Prostate gland (tissue), 2 donors: ENCODE data around the gene SMPDL3A. TPM values are rescaled to one million over a fixed set of nuclear protein-coding genes. Genes with fewer than 3 reads are reported as not detected.

Experiments used
- DNase-seq: peaks from one replicate; pipeline ENCODE4 v3.0.0-alpha.2; 2019; ENCODE audit warnings: low spot score
- H3K27ac ChIP-seq, 2 donors: fragments of 200-600 bp; sonication (generic); 2 replicates each; pipeline ENCODE4 v1.5.1; 2017 to 2019
- H3K27me3 ChIP-seq: fragments of 200-600 bp; sonication (generic); replicated peaks from 2 replicates; pipeline ENCODE4 v1.5.1; 2019; ENCODE audit not compliant: insufficient read depth
- H3K36me3 ChIP-seq, 2 donors: fragments of 200-600 bp; sonication (generic); 1 replicate in 1 of 2; 2 replicates in 1 of 2; pipeline versions ENCODE4 v1.5.1 to v1.8.1; 2017 to 2019
- H3K4me1 ChIP-seq: fragments of 200-600 bp; sonication (generic); replicated peaks from 2 replicates; pipeline ENCODE4 v1.5.1; 2019
- H3K4me3 ChIP-seq, 2 donors: fragments of 200-600 bp; sonication (generic); 2 replicates each; pipeline ENCODE4 v1.5.1; 2017 to 2019
- H3K9me3 ChIP-seq: fragments of 200-600 bp; sonication (generic); 2 replicates; pipeline ENCODE4 v1.5.1; 2017
- POLR2A ChIP-seq: fragments of 450-650 bp; IDR thresholded peaks from one replicate; pipeline ENCODE4 v1.6.1; 2016; ENCODE audit warnings: antibody characterized with exemption, mild to moderate bottlenecking
- POLR2AphosphoS5 ChIP-seq: sonication (generic); formaldehyde crosslinking; IDR thresholded peaks from one replicate; pipeline ENCODE4 v1.6.1; 2017; ENCODE audit warnings: antibody characterized with exemption
- WGBS: methylation state at CpG from one replicate; pipeline ENCODE4 v1.1.5; 2018; 5-methylcytosine and 5-hydroxymethylcytosine counted together
- intact Hi-C: fragments of 100-400 bp; cut with DNase I; formaldehyde crosslinking; loops from one replicate; pipeline ENCODE4 v1.14.2; 2022
- small RNA-seq, 2 donors: library from RNA; depleted of rRNA; stranded (forward); fragments of <200 nt; gene quantifications; one replicate each; pipeline ENCODE3, GENCODE V24; 2016
- total RNA-seq, 2 donors: library from RNA; depleted of rRNA; stranded (reverse); fragments of >200 nt; gene quantifications; one replicate each; pipeline ENCODE4 v1.1.0, GENCODE V29; 2016
- TF ChIP-seq, protein P1 (sequence below), 4 experiments: fragments of 200-600 bp in 2 of 4; fragments of 450-650 bp in 2 of 4; sonication (generic) in 2 of 4; IDR thresholded peaks; 1 replicate in 3 of 4; 2 replicates in 1 of 4; pipeline ENCODE4 v1.5.1; 2016 to 2019; ENCODE audit warnings: antibody characterized with exemption in 4 of 4, mild to moderate bottlenecking in 2 of 4, moderate library complexity in 2 of 4

SMPDL3A gene
- total RNA-seq, 2 donors from 2014 or later, result 7.6 to 30.7 TPM

DNA sequence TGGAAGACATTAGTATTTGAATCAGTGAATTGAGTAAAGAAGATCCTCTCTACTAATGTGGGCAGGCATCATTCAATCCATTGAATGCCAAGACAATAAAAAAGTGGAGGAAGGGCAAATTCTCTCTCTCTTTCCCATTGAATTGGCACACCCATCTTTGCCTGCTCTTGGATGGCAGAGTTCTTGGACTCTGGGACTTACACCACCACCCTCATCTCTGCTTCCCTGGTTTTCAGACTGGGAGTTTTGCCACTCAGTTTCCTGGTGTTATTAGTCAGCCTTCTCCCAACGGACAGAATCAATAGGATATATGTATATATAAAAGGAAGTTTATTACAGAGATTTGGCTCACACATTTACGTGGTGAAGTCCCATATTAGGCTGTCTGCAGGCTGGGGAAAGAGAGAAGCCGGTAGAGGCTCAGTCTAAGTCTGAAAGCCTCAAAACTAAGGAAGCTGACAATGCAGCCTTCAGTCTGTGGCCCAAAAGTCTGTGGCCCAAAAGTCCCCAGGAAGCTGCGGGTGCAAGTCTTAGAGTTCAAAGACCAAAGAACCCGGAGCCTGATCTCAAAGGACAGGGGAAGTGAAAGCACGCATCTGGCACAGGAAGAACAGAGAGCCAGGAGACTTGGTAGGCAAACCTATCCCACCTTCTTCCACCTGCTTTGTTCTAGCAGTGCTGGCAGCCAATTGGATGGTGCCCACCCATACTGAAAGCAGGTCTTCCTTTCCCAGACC is 64.4 kb downstream of the SMPDL3A start:
- TF ChIP-seq POLR2A, result no peak
- TF ChIP-seq, protein P1, sequence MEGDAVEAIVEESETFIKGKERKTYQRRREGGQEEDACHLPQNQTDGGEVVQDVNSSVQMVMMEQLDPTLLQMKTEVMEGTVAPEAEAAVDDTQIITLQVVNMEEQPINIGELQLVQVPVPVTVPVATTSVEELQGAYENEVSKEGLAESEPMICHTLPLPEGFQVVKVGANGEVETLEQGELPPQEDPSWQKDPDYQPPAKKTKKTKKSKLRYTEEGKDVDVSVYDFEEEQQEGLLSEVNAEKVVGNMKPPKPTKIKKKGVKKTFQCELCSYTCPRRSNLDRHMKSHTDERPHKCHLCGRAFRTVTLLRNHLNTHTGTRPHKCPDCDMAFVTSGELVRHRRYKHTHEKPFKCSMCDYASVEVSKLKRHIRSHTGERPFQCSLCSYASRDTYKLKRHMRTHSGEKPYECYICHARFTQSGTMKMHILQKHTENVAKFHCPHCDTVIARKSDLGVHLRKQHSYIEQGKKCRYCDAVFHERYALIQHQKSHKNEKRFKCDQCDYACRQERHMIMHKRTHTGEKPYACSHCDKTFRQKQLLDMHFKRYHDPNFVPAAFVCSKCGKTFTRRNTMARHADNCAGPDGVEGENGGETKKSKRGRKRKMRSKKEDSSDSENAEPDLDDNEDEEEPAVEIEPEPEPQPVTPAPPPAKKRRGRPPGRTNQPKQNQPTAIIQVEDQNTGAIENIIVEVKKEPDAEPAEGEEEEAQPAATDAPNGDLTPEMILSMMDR (IDR thresholded peaks at IDR 0.05), result no peak
- TF ChIP-seq POLR2AphosphoS5, result no peak
- intact Hi-C loops, result no loop called here
- 77% methylated on average over 6 of the region's 6 CpGs for WGBS

More for the DNA sequence above, 64.4 kb downstream of the SMPDL3A start:
- no peaks in the 10 kb centered on the region for H3K4me1 ChIP-seq
- no peak overlapping the region for H3K4me3 ChIP-seq
- H3K36me3 ChIP-seq, result no peaks in the 10 kb centered on the region
- DNase-seq, result no peak
- H3K27me3 ChIP-seq, result no peaks in the 10 kb centered on the region
- H3K27ac ChIP-seq, result no peak overlapping the region
- no peaks in the 10 kb centered on the region for H3K9me3 ChIP-seq

Small RNAs within 50 kb of the gene (small RNA-seq; reads per million reads assigned to genes)
- 0 reads per million in 2 donors for gene RN7SL564P

Other genes starting within 250 kb of the SMPDL3A start
- 10 to 100 TPM in 1 of 2 donors, 1 to 10 TPM in 1; 2.6 to 12.8 TPM for gene PKIB, start 178.9 kb upstream of the SMPDL3A start, total RNA-seq
- gene FABP7, start 9.5 kb upstream of the SMPDL3A start, total RNA-seq, result not detected
- 1 to 10 TPM; 3.0 to 4.2 TPM for gene CLVS2, start 207.0 kb downstream of the SMPDL3A start, total RNA-seq